G401.6 (cell line): ENCODE measurements around the gene CCDC38.

Experiments used
- FAIRE-seq: peaks from 2 replicates; lab custom pipeline; 2012; peaks lifted over from hg19 to GRCh38; lab: Jason Lieb, UNC

CCDC38 gene

GRCh38 chr12:95960241-95960640 is 17.8 kb upstream of the CCDC38 start:
- no peak for FAIRE-seq

- FAIRE-seq: peak; percentile 81
These were observed 16.7 kb upstream of the CCDC38 start for GRCh38 chr12:95959107-95959506.

DNA sequence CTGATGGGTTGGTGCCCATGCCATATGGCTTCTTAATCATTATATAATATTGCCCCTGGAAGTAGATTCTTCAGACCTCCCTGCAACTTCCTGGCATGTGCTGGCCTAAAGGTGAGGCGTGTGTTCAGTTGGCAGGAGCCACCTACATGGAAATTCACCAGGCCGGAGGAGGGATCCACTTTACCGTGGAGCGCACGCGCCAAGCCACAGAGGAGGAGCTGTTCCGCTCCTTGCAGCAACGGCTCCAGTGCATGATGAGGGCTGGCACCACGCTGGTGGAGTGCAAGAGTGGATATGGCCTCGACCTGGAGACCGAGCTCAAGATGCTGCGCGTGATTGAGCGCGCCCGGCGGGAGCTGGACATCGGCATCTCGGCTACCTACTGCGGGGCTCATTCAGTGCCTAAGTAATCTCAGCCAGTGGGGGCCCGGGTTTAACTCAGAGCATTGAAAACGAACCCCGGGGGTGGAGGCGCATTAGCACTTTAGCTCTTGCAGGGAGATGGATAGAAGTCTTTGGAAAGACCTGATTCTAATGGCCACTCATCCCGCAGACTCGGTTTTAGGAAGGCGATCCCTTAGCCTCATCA is 14.2 kb upstream of the CCDC38 start:
- FAIRE-seq: no peak

DNA sequence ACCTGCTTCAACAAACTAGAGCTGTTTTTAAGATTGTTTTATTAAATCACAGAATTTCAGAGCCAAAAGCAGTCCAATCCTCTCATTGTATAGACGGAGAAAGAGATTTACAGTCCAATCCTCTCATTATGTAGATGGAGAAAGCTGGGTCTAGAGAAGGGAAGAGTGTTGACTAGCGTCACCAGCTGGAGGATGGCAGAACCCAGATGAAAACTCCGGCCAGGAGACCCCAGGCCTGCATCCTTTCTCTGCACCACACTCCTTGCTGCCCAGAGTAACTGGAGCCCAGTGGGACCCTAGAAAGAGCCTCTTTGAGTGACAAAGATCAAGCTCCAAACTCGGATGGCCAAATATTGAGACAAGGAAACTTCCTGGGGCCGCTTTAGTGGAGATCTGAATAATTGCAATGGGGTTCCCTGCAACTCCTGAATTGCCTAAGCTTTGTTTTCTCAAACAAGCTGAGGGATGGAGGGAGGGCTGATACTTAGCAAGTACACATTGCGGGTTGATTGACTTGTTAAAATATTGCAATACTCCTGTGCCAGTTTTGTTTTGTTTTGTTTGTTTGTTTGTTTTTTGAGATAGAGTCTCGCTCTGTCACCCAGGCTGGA is 13.2 kb upstream of the CCDC38 start:
- no peak for FAIRE-seq

- no peak for FAIRE-seq
These were observed 10.6 kb upstream of the CCDC38 start for GRCh38 chr12:95953000-95953399.

GRCh38 chr12:95951515-95951914 is 9.1 kb upstream of the CCDC38 start:
- FAIRE-seq: no peak

GRCh38 chr12:95949477-95950206 is 7.2 kb upstream of the CCDC38 start:
- no peak for FAIRE-seq

GRCh38 chr12:95944108-95944704 is 1.8 kb upstream of the CCDC38 start:
- no peak for FAIRE-seq

- FAIRE-seq: no peak
These were observed 972 bp upstream of the CCDC38 start, which contains the start of gene AMDHD1 for GRCh38 chr12:95943330-95943842. AMDHD1 (plus strand) TSS chr12:95943331; CDS start chr12:95943399, 68 bp downstream.

GRCh38 chr12:95942101-95942523 is 302 bp downstream of the CCDC38 start:
- no peak for FAIRE-seq

DNA sequence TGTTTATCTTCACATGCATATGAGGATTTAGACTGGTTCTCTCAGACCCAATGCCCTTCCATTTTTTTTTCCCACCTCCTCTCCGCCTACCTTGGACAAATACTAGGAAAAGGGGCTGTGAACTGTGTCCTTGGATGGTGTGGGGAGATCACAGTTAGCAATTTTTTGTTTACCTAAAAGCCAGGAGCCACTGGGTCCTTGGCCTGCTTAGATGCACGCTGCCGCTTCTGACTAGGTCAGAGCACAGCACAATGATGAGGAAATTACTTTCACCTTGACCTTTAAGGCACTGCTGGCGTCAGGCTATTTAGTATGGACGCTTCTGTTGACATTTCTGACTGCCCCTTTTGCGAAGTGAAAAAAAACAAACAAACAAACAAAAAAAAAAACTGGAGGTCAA is 1.9 kb downstream of the CCDC38 start:
- no peak for FAIRE-seq

GRCh38 chr12:95922231-95922630 is 20.2 kb downstream of the CCDC38 start:
- no peak for FAIRE-seq

DNA sequence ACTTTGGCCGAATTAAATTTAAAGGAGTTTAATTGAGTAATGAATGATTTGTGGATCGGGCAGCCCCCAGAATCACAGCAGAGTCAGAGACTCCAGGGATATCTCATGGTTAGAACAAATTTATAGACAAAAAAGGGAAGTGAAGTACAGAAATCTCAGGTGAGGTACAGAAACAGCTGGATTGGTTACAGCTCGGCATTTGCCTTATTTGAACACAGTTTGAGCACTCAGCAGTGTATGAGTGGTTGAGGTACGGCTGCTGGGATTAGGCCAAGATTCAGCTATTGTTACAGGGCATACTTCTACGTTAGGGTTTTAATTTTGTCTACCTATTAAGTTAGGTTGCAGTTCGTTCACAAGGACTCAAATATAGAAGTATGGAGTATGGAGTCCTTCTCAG is 23.3 kb downstream of the CCDC38 start:
- no peak for FAIRE-seq

DNA sequence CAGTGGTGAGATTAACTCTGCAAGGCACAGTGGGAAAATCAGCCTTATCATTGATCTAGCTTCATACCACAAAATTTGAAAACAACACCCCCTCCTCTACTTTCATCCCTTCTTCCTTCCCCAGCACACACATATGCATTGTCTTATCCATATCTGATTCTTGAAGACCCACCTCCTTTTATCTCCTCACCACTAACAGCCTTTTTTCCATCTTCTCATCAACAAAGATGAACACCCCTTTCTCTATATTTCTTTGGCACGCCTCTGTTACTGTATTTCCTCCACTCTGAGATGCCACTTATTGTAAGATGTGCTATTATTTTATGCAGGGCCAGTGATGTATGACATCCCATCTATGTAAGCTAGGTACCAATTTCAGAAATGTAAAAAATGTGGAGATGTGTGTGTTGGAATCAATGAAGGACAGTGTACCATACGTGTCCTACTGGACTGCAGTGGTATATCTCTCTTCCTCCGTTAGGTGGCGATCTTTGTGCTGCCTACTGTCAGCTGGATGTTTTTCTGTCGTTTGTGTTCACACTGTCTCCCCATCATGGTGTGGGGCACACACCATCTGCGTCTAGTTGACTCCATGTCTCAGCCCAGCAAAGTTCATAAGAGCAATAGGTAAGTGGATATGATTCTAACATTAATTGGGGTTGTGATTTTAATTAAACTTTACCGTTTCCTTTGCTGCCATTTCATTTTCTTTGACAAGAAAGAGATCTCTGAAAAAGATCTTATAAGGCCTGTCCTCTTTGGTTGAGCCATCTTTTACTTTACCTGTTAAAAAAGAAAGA is 24.0 kb downstream of the CCDC38 start:
- peak; percentile 93 for FAIRE-seq

- no peak for FAIRE-seq
These were observed 32.5 kb downstream of the CCDC38 start for GRCh38 chr12:95909871-95910270.

DNA sequence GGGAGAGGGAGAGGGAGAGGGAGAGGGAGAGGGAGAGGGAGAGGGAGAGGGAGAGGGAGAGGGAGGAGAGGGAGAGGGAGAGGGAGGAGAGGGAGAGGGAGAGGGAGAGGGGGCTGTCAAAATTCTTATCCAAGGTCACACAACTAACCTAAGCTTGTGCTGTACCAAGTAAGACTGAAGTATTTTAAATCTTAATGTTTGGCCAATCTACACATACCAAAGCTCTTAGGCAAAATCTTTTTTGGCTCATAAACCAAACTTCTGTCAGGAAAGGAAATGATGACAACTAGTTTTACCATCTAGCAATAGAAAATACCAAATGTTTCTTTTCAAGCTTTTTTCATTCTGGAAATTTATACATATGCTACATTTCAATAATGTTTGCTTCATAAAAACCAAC is 33.8 kb downstream of the CCDC38 start:
- no peak for FAIRE-seq

GRCh38 chr12:95898081-95898480 is 44.3 kb downstream of the CCDC38 start:
- no peak for FAIRE-seq

- no peak for FAIRE-seq
These were observed 45.6 kb downstream of the CCDC38 start for GRCh38 chr12:95896846-95897245.

DNA sequence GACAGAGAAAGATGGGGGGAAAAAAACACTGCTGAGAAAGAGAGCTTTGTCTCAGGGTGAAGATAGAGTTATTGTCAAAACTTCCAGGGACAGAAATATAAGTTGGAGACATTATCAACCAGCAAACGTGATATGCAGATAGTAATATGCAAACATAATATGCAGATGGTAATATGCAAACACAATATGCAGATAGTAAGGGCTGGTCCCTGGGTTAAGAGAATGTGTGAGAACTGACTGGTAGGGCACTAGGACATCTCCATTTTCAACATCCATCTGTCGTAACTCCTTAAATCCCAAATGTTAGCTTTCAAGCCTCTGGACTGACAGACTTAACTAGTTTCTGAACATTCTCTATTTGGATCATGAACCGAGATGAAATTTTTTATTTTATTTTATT is 51.5 kb downstream of the CCDC38 start:
- no peak for FAIRE-seq

- FAIRE-seq: no peak
These were observed 55.1 kb downstream of the CCDC38 start for GRCh38 chr12:95887311-95887710.

GRCh38 chr12:95884998-95885397 is 57.4 kb downstream of the CCDC38 start:
- no peak for FAIRE-seq

DNA sequence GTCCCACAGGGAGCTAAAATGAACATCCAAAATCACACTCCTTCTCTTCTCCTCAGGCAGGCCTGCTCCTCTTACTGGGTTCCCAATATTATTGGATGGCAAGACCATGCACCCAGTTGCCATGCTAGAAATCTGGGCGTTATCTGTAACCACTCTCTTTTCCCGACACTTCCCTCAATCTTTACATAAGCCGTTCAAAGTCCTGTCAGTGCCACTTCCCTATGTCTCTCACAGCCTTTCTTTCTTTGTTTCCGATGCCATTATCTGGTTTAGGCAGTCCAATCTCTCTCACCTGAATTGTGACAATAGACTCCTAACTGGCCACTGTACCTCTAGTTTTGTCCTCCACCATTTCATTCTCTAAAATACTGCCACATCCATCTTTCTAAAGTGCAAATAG is 59.5 kb downstream of the CCDC38 start:
- no peak for FAIRE-seq
